Measurements from ENCODE around the gene C5orf58.
A peak's percentile ranks its signal among the peaks of the same experiment; 100 is the strongest.

The C5orf58 gene

GRCh38 chr5:170223360-170223759 lies 9.4 kb upstream of the C5orf58 start:
- no peak for TF ChIP-seq CTCF (IDR thresholded peaks at IDR 0.05)

DNA sequence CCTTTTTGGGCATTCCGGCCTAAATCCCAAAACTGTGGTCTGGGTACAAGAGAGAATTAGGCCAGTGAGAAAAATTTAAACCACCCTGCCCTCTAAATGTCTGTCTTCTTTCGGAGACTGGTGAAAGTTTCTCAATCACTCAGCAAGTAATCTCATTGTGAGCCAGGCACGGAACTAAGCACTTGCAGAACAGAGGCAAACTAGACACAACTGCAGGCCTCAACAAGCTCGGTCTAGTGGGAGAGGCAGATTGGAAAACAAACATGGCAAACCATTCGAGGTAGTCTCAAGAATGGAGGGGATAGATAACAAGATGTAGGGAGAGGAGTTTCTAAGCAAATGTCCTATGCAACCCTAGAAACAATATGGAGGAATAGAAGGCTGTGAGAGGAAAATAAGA lies 8.9 kb upstream of the C5orf58 start:
- TF ChIP-seq CTCF (IDR thresholded peaks at IDR 0.05), result no peak

- peak; percentile 87 for TF ChIP-seq CTCF (IDR thresholded peaks at IDR 0.05)
Observed at GRCh38 chr5:170225326-170226128, 7.3 kb upstream of the C5orf58 start.

GRCh38 chr5:170226129-170226615 lies 6.6 kb upstream of the C5orf58 start:
- no peak for TF ChIP-seq CTCF (IDR thresholded peaks at IDR 0.05)

DNA sequence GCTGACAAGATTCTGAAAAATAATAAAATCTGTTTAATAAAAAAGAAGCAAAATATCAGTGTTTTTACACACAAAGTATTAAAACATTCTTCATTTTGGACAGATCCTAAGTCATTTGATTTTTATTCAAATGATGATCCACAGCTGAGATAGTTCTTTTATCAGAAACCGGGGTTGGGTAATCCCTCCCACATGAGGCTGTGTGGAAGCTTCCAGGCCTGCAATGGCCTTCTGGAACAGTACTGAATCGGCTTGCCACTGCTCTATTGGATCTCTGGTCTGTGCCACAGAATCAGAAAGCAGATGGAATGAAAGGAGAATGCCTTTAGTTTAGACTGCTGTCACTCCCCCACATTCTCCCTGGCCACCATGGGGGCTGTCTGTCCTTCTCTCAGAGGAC lies 6.1 kb upstream of the C5orf58 start:
- TF ChIP-seq CTCF (IDR thresholded peaks at IDR 0.05), result no peak

- no peak for TF ChIP-seq CTCF (IDR thresholded peaks at IDR 0.05)
Observed at GRCh38 chr5:170228762-170229435, 3.9 kb upstream of the C5orf58 start.

GRCh38 chr5:170233358-170233892 lies 640 bp downstream of the C5orf58 start:
- no peak for TF ChIP-seq CTCF (IDR thresholded peaks at IDR 0.05)
